ENCODE measurements around the gene TEKTIP1. TPM values are rescaled to one million over a fixed set of nuclear protein-coding genes. Genes with fewer than 3 reads are reported as not detected.

TEKTIP1 gene
- 1 to 10 TPM in 3 of 6 donors, not detected in 3; 1.6 to 7.3 (median 6.2) TPM for total RNA-seq

- DNase-seq (peak in 1 of 2 donors; percentile 58), ATAC-seq (ENCODE audit: low FRiP score in 2 of 2) (no peak)
- H3K4me1 ChIP-seq = no peaks in the 10 kb centered on the region
- 71 to 78% methylated on average over 12 to 28 of the region's 28 CpGs for WGBS, 2 donors
- no peaks in the 10 kb centered on the region for H3K27me3 ChIP-seq
- H3K4me3 ChIP-seq = no peak within 1 kb of the TSS
- TF ChIP-seq, protein P1, sequence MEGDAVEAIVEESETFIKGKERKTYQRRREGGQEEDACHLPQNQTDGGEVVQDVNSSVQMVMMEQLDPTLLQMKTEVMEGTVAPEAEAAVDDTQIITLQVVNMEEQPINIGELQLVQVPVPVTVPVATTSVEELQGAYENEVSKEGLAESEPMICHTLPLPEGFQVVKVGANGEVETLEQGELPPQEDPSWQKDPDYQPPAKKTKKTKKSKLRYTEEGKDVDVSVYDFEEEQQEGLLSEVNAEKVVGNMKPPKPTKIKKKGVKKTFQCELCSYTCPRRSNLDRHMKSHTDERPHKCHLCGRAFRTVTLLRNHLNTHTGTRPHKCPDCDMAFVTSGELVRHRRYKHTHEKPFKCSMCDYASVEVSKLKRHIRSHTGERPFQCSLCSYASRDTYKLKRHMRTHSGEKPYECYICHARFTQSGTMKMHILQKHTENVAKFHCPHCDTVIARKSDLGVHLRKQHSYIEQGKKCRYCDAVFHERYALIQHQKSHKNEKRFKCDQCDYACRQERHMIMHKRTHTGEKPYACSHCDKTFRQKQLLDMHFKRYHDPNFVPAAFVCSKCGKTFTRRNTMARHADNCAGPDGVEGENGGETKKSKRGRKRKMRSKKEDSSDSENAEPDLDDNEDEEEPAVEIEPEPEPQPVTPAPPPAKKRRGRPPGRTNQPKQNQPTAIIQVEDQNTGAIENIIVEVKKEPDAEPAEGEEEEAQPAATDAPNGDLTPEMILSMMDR (IDR thresholded peaks at IDR 0.05) = no peak
- no peak for TF ChIP-seq POLR2AphosphoS5 (IDR thresholded peaks at IDR 0.05)
- TF ChIP-seq EP300 (IDR thresholded peaks at IDR 0.05) = no peak
- no peak for TF ChIP-seq POLR2A (IDR thresholded peaks at IDR 0.05)
- no peaks in the 10 kb centered on the region for H3K9me3 ChIP-seq
- no peak within 1 kb of the TSS for H3K27ac ChIP-seq
- H3K36me3 ChIP-seq = peaks cover 0 to 62% (median 27%) of the 10 kb centered on the region in 4 donors
These were observed at the start of gene TEKTIP1 for GRCh38 chr19:3538965-3539755. Gene TEKTIP1 (plus strand): TSS chr19:3539174. CDS start chr19:3539178, 4 bp downstream.

DNA sequence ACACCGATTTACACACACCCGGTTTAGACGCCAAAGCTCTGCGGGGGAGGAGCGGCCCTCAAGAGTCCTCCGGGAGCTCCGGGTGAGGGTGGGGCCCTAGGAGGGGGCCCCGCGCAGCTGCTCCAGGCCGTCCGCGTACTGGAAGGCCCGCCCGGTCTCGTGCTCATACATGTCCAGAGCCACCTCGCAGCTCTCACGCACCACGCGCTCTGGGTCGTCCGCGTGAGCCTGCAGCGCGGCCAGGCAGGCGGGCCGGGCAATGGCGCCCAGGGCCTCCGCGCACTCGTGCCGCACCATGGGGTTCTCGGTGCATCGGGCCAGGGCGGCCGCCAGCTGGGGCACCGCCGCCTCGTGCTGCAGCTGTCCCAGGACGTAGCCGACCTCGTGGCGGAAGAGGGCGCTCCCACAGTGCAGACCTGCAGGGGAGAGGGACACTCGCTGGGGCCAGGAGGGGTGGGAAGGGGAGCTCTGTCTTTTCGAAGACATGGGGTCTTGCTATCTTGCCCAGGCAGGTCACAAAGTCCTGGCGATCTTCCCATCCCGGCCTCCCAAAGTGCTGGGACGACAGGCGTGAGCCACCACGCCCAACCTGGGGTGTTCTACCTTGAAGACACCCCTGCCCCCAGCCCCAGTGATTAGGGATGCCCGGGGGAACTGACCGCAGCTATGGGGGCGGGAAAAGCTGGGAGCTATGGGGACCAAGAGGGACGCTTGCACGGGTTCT lies 47.4 kb upstream of the TEKTIP1 start:
- 95% methylated on average over 34 to 53 of the region's 55 CpGs for WGBS, 2 donors
- TF ChIP-seq POLR2AphosphoS5 (IDR thresholded peaks at IDR 0.05) (no peak), POLR2A (IDR thresholded peaks at IDR 0.05) (no peak), EP300 (IDR thresholded peaks at IDR 0.05) (no peak)
- TF ChIP-seq, protein P1 (IDR thresholded peaks at IDR 0.05) = no peak
- Histone ChIP-seq H3K27me3 (no peaks in the 10 kb centered on the region), H3K27ac (no peak overlapping the region), H3K4me3 (no peak overlapping the region), H3K36me3 (peaks cover 4 to 65% (median 52%) of the 10 kb centered on the region in 4 donors), H3K4me1 (no peaks in the 10 kb centered on the region), H3K9me3 (no peaks in the 10 kb centered on the region)
- peak in 1 of 2 donors; percentile 9 for ATAC-seq (ENCODE audit: low FRiP score in 2 of 2)
- peak in 1 of 2 donors; percentile 84 for DNase-seq

GRCh38 chr19:3492131-3492839 lies 46.7 kb upstream of the TEKTIP1 start:
- Histone ChIP-seq H3K36me3 (peaks cover 4 to 67% (median 53%) of the 10 kb centered on the region in 4 donors), H3K27me3 (no peaks in the 10 kb centered on the region), H3K27ac (no peak overlapping the region), H3K4me3 (no peak overlapping the region), H3K9me3 (no peaks in the 10 kb centered on the region), H3K4me1 (no peaks in the 10 kb centered on the region)
- DNase-seq = peak in 1 of 2 donors; percentile 79
- ATAC-seq (ENCODE audit: low FRiP score in 2 of 2) = no peak
- WGBS, 2 donors = 98% methylated on average over 35 to 38 of the region's 45 CpGs
- TF ChIP-seq, protein P1 (IDR thresholded peaks at IDR 0.05) = no peak
- TF ChIP-seq EP300 (IDR thresholded peaks at IDR 0.05) (no peak), POLR2AphosphoS5 (IDR thresholded peaks at IDR 0.05) (no peak), POLR2A (IDR thresholded peaks at IDR 0.05) (no peak)

DNA sequence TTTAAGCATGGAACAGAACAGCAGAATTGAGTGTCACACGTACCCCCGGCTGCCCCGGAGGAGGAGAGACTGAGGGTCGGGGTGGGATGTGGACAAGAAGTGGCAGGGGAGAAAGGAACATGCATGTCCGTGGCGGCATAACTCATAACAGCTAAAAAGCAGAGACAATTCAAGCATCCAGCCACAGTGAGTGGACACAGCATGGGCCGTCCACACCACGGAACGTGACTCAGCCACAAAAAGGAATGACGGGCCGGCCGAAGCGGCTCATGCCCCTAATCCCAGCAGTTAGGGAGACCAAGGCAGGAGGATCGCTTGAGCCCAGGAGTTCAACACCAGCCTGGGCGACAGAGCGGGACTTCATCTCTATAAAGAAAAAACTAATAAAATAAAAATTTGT lies 46.1 kb upstream of the TEKTIP1 start:
- Histone ChIP-seq H3K27me3 (no peaks in the 10 kb centered on the region), H3K36me3 (peaks cover 4 to 67% (median 53%) of the 10 kb centered on the region in 4 donors), H3K9me3 (no peaks in the 10 kb centered on the region), H3K27ac (no peak overlapping the region), H3K4me3 (no peak overlapping the region), H3K4me1 (no peaks in the 10 kb centered on the region)
- DNase-seq = peak in 1 of 2 donors; percentile 37
- WGBS, 2 donors = 94 to 97% methylated on average over 16 of the region's 16 CpGs
- no peak for ATAC-seq (ENCODE audit: low FRiP score in 2 of 2)
- TF ChIP-seq POLR2A (IDR thresholded peaks at IDR 0.05) (no peak), EP300 (IDR thresholded peaks at IDR 0.05) (no peak), POLR2AphosphoS5 (IDR thresholded peaks at IDR 0.05) (no peak)
- TF ChIP-seq, protein P1 (IDR thresholded peaks at IDR 0.05) = no peak

Data from upper lobe of left lung (tissue), 6 donors.